T-helper 22 cell (primary cell): ENCODE results near the gene FERMT3.

Experiments used
- DNase-seq: peaks from one replicate; pipeline ENCODE4 v3.0.0-alpha.2; 2020; ENCODE audit warnings: low read depth

FERMT3 gene

DNA sequence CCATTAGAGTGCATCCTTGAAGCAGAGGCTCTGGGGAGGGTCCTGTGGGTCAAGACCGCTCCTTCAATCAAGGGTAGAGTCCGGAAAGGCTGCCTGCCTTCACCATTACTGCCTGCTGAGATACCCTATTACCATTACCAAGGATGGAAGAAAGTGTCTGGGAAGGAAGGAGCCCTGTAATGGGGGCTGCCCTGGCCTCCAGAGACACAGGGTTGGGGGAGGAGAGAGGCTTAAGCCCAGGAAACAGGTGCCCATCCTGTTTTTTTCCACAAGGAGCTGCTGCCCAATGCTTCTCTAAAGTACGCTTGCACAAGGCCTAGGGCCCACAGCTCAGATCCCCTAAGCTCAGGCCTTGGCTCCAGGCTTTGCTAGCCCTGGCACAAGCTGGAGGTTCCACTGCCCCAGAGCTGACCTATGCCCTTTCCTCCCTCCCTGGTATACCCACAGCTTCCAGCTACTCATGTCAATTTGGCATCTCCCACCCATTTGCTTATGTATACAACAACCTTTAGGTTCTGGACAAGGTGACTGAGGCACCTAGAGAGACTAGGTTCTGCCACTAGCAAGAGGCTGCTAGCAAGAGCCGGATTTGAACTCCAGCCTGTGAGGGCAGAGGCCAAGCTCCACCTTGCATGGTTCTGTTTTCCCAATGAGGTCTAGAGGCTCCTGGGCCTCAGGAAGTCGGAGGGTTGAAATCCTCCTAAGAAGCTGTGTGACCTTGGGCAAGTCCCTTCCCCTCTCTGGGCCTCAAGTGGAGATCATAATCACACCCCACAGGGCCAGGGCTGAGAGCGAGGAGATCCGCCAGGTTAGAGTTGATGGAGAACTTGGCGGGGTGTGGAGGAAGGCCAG lies 43.3 kb downstream of the FERMT3 start:
- no peak for DNase-seq

DNA sequence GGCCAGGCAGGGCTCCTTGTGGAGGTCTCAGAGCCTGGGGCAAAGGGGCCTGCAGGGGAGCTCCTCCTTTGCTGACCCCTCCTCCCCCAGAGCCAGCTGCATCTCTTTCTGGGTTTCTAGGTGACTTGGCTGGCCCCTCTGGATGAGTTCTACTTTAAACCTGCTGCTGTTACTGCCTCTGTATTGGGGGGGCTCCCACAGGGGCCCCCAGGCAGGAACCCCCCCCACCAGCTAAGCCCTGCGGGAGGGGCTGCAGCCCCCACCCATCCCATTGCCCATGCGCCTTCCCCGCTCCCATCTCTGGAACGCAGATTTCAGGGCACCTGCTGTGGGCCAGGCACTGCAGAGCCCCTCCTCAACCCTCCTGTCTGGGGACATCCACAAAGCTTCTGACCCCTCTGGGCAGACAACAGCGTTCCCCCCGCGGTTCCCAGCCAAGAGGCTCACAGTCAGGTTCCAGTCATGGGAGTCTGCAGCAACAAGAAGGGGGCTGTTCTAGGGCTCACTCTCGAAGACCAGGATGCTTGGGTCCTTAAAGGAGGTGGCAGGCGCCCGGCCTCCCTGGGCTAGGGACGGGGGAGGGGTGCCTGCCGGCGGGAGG lies 44.0 kb downstream of the FERMT3 start:
- no peak for DNase-seq

DNA sequence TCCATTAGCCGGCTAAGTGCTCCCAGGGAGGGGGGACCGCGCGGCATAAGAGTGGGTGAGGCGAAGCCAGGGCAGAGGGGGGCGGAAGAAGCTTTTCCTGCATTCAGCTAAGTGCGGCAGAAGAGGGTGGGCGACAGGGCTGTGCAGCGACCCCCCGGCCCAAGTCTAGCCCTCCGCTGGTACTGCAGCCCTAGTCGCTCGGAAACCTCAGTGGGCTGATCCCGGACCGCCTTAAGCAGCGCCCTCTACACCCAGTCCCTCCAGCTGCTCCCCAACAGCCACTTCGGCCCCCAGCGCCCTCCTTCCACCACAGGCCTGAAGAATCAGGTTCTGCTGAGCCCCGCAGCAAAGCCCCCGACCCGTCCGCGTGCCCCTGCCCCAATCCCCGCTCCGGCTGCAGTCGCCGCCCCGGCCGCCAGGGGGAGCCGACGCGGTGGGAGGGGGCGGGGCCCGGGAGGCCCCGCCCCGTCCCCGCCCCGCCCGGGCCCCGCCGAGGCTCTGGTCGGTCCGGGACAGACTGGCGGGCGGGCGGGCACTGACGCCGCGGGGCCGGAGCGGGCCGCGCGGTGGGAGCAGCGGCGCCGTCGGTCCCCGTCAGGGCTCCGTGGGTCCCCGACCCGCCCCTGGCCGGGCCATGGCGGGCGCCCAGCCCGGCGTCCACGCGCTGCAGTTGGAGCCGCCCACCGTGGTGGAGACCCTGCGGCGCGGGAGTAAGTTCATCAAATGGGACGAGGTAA lies 44.7 kb downstream of the FERMT3 start, which contains the start of gene PLCB3:
TSS of gene PLCB3 (plus strand) at position 515 of the 737 bp plus-strand sequence. CDS start at position 635, 120 bp downstream.
- peak; percentile 45 for DNase-seq

DNA sequence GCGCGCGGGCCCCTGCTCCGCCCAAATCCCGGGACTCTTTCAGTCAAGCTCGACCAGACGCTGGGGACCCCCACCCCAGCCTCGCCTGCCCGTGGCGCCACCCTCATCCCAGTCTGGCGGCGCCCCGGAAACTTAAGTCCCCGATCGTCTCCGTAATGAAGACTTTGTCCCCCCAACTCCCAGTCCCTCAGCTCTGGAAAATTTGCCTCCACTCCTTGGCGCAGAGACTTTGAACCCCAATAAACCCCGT lies 45.2 kb downstream of the FERMT3 start:
- no peak for DNase-seq

DNA sequence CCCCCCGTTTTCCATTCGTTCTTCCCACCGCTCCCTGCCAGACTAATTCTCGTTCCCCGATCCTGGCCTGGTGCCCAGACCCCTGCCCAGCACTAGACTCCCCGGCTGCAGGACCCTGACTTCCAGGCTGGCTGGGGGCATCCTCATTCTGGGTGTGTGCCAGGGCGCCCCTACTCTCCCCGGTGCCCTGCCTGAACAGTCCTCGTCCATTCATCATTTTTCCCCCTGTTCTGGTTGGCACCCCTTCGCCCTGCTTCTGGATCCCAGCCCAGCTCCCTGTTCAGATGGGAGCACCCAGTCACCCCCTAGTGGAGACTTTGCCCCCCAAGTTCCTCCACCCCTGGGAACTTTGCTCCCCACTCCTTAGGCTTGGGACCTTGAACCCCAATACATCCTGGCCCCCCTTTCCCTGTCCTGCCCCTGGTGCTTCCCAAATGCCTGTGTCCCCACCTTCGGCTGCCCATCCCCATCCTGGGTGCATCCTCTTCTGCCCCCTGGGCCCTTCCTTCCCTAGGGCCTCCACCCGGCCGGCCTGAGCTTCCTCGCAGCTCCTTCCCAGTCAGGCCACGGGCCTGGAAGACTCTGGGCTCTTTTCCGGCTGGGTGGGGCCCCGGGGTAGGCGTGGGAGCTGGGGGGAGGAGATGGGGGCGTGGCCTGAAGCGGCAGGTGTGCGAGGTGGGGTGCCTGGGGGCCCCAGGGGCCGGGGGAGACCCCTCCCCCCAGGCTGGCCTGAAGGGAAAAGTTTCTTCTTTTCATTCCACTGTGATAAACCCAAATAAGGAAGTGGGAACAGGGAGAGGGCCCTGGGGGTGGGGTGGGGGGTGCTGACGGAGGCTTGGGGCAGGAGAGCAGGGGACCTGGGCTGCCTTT lies 45.7 kb downstream of the FERMT3 start:
- DNase-seq = no peak

DNA sequence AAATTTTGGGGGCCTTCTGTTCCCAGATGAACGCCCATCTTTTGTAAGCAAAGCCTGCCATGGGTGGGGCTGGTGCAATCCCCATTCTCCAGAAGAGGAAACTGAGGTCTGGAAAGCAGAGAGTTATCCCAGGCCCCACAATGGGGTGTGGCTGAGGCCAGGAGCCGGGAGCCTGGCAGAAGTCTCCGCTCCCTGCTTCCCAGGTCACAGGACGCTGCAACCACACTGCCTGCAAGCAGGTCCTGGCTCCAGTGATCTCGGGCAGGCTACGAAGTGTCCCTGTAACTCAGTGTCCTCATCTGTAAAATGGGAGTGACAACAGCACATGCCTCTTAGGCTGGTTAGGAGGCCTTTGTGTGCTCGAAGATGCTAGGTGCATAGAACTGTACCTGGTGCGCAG lies 46.5 kb downstream of the FERMT3 start:
- no peak for DNase-seq

DNA sequence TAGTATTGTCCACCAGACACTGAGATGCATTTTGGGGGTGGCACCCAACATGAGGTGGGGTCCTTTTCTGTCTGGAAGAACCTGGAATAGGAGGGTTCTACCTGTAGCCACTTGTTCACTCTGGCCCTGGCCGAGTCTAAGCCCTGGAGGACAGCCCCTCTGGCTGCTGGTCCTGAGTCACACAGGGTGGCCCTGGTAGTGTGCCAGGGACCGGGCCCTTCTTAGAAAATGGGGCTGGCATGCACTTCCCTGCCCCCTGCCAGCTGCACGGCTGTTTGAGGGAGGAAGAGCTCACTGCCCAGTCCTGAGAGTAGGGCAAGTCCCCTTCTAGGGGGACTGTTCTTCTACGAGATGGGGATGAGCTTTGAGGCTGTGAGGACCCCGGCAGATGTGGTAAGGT lies 47.0 kb downstream of the FERMT3 start:
- DNase-seq = no peak

DNA sequence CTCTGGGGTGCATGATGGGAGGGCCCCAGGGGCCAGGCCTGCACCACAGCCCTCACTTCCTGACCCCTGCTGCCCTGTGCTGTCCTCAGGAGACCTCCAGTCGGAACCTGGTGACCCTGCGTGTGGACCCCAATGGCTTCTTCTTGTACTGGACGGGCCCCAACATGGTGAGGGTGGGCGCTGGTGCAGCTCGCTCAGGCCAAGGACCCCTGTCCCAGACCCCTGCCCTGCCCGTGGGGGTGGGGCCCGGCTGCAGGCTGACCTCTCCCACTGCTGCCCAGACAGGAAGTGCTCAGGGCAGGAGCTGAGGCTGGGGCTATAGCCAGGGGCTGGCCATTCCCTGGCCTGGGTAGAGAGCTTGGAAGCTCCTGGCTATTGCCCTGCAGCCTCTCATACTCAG lies 47.8 kb downstream of the FERMT3 start:
- DNase-seq = no peak

DNA sequence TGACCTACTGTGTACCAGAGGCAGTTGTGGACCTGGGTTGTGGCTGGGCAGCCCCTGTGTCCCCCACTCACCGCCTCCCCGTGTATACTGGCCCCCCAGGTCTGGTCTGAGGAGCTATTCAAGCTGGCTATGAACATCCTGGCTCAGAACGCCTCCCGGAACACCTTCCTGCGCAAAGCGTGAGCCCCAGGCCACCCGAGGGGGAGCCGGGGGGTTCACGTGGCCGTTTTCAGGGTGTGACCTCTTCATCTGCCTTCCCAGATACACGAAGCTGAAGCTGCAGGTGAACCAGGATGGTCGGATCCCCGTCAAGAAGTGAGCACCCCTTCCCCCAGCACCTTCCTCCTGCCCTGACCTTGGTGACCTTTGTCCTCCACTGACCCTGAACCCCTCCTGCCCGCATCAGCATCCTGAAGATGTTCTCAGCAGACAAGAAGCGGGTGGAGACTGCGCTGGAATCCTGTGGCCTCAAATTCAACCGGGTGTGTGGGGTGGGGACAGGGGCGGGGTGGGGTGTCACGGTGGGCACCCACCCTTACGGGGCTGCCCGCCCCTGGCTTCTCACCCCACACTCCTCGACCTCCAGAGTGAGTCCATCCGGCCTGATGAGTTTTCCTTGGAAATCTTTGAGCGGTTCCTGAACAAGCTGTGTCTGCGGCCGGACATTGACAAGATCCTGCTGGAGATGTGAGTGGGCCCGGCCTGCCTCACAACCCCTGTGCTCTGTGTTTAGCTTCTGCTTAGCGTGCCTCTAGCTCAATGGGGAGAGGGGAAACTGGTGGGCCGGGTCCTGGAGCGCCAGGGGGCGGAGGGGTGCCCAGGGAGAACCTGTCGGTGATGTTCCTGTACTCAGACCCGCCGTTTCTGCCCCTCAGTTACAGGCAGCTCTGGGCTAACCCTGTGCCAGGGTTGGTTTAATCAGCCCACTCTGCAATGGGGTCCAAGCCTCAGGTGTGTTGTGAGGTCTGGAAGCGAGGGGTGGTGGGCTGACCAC lies 48.9 kb downstream of the FERMT3 start:
- no peak for DNase-seq

DNA sequence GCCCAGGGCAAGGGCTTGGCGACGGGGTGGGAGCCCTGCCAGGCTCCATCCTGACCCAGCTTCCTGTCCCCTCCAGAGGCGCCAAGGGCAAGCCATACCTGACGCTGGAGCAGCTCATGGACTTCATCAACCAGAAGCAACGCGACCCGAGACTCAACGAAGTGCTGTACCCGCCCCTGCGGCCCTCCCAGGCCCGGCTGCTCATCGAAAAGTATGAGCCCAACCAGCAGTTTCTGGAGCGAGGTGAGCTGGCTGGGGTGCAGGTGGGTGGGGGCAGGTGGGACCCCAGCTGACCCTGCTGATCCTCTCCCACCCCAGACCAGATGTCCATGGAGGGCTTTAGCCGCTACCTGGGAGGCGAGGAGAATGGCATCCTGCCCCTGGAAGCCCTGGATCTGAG lies 49.8 kb downstream of the FERMT3 start:
- DNase-seq = no peak

DNA sequence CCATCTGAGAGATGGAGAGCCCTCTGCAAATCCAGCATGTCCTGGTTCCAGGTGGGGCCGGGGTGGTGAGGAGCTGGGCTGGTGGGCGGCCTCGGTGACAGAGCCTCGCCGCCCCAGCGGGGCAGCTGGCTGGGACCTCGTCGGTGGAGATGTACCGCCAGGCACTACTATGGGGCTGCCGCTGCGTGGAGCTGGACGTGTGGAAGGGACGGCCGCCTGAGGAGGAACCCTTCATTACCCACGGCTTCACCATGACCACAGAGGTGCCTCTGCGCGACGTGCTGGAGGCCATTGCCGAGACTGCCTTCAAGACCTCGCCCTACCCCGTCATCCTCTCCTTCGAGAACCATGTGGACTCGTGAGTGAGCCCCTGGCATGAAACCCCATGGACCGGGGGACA lies 51.8 kb downstream of the FERMT3 start:
- no peak for DNase-seq

DNA sequence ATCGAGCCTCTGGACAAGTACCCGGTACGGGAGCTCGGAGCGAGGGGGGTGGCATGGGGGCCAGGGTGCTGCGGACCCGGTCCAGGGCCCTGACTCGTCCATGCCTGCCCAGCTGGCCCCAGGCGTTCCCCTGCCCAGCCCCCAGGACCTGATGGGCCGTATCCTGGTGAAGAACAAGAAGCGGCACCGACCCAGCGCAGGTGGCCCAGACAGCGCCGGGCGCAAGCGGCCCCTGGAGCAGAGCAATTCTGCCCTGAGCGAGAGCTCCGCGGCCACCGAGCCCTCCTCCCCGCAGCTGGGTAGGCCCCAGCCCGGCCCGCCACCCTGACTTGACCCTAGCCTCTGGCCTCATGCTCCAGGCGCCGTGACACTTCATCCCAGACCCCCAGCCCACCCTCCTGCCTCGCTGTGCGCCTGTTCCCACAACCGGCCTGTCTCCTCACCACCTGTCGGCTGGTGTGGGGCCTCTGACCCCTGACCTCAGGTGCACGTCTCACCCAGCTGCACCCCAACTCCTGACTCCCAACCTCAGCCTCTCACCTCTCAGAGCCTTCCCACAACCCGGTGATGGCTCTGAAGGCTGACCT lies 52.5 kb downstream of the FERMT3 start:
- no peak for DNase-seq

DNA sequence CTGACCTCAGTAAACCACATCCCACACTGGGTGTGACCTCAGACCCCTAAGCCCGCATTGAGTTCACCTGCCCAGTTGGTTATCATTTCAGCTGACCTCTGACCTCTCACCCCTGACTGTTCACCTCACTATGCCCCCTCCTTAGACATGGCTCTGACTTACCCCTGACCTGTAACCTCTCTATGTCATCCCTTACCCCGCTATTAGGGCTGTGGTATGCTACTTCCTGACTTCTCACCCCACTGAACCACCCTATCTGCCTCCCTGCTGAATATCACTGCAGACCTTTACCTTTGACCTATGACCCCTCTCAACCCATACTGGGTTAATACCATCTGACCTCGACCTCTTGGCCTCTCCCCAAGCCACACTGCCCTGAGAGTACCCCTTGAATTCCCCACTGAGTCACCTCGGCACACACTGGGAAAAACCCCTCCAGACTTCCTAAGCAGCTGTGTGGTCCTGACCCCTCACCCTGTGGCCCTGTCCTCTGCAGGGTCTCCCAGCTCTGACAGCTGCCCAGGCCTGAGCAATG lies 53.1 kb downstream of the FERMT3 start:
- DNase-seq = no peak

DNA sequence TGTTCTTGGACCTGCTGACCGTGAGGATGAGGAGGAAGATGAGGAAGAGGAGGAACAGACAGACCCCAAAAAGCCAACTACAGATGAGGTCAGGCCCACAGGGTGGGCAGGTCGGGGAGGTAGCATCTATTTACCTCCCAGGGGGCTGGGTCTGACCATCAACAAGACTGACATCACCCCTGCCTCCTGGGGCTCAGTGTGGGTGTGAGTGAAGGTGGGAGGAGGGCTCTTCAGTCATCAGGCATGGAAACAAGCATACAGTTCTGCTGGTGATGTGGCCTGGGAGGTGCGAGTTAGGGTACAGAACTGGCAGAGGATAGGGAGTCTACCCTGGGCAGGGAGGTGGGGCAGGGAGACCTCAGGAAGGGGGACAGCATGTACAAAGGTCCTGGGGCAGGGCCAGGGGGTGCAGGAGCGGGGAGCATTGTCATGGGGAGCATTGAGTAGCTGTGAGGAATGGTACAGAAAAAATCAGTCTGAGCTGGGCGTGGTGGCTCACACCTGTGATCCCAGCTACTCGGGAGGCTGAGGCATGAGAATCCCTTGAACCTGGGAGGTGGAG lies 53.7 kb downstream of the FERMT3 start:
- DNase-seq = no peak

DNA sequence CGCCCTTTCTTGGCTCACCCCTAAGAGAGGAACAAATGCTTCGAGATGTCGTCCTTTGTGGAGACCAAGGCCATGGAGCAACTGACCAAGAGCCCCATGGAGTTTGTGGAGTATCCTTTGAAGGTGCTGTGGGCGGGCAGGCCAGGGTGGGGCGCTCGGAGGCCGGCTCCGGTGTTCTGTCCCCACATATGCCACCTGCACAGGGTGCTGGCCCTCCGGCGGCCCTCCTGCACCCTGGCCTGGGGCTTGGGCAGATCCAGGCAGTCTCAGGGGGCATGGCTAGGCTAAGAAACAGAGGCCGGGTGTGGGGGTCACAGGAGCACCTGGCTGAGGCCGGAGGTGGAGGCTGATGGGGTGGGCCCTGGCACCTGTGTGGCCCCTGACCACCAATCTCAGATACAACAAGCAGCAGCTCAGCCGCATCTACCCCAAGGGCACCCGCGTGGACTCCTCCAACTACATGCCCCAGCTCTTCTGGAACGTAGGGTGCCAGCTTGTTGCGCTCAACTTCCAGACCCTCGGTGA lies 55.1 kb downstream of the FERMT3 start:
- no peak for DNase-seq

DNA sequence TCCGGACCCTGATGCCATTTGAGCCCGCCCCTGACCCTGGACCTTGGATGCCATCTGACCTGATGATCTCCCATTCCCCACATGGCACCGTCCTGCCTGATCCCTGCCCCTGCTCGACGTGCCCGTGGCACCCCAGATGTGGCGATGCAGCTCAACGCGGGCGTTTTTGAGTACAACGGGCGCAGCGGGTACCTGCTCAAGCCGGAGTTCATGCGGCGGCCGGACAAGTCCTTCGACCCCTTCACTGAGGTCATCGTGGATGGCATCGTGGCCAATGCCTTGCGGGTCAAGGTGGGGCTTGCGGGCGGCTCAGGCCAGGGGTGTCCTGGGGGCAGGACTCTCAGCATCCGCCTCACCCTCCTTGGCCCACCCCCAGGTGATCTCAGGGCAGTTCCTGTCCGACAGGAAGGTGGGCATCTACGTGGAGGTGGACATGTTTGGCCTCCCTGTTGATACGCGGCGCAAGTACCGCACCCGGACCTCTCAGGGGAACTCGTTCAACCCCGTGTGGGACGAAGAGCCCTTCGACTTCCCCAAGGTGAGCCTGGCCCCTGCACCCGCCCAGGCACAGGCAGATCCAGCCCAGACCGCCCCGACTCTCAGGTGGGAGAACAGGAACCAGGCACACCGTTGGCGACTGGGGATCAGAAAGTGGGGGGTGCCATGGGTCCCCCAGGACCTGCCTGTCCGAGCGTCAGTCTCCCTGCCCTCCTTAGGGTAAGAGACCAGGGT lies 55.9 kb downstream of the FERMT3 start:
- DNase-seq = no peak

DNA sequence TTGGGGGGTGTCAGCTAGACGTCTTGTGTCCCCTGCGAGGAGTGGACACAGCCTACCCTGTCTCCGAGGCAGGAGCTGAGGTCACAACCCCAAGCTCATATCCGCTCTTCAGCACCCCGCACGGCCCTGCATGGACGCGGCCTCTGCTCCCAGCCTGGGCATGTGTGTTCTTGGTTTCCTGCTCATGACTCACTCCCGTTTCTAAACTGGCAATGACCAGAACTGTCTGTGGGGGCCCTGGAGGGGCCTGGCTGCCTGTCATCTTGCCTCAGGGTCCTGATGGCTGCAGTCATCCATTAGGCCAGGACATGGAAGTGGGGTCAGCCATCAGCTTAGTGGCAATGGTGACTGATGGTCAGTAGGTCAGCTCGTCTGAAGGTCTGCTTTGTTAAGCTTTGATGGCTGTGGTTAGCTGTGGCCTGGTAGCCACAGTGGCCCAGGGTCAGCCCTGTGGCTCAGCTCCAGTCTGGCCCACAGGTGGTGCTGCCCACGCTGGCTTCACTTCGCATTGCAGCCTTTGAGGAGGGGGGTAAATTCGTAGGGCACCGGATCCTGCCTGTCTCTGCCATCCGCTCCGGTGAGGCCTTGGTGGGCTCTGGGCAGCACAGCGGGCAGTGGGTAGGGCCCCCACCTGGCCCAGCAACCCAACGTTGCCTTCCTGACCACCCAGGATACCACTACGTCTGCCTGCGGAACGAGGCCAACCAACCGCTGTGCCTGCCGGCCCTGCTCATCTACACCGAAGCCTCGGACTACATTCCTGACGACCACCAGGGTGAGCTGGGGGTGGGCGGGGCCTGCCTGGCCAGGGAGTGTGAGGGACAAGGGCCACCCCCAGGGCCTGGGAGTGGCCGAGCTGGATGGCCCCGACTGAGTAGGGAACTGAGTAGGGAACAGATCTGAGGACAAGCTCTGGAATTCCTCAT lies 56.8 kb downstream of the FERMT3 start:
- no peak for DNase-seq

DNA sequence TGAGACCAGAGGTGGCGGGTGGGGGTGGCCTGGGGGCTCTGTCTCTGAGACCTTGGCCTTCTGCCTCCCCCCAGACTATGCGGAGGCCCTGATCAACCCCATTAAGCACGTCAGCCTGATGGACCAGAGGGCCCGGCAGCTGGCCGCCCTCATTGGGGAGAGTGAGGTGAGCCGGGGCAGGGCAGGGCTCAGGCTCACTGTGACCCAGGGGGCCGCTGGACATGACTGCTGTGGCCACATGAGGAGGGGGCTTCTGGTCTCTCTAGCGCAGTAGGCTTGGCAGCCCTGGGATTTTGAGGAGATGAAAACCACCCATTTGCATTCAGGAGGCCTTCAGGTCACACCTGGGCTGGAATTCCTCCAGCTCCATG lies 57.4 kb downstream of the FERMT3 start:
- DNase-seq = no peak
